Mesenchymal stem cell (in vitro differentiated cells and primary cell): ENCODE results near the gene OR52E5.

Source experiments
- DNase-seq: peaks from one replicate; pipeline ENCODE4 v3.0.0-alpha.2; 2013
- H2AFZ ChIP-seq: one replicate; pipeline ENCODE4 v1.6.1; 2013; ENCODE audit warnings: low read depth, mild to moderate bottlenecking, control low read depth, inconsistent platforms, low read length, moderate library complexity
- H2AK5ac ChIP-seq: 2 replicates; pipeline ENCODE4 v1.6.1; 2013; ENCODE audit warnings: low read length, moderate library complexity, mild to moderate bottlenecking, inconsistent platforms; ENCODE audit not compliant: severe bottlenecking
- H2BK120ac ChIP-seq: one replicate; pipeline ENCODE4 v1.6.1; 2013; ENCODE audit warnings: low read depth, mild to moderate bottlenecking, inconsistent platforms, low read length, moderate library complexity
- H2BK12ac ChIP-seq, 2 experiments: one replicate each; pipeline ENCODE4 v1.6.1; 2013; ENCODE audit warnings: inconsistent platforms in 2 of 2, low read length in 2 of 2, mild to moderate bottlenecking in 2 of 2, moderate library complexity in 2 of 2, control low read depth in 1 of 2
- H2BK15ac ChIP-seq: one replicate; pipeline ENCODE4 v1.6.1; 2013; ENCODE audit warnings: mild to moderate bottlenecking, low read depth, inconsistent platforms; ENCODE audit not compliant: poor library complexity, severe bottlenecking
- H2BK5ac ChIP-seq: 2 replicates; pipeline ENCODE4 v1.6.1; 2013; ENCODE audit warnings: low read depth, mild to moderate bottlenecking, low read length, control low read depth, inconsistent platforms; ENCODE audit not compliant: poor library complexity, severe bottlenecking
- H3K14ac ChIP-seq, 2 experiments: one replicate each; pipeline ENCODE4 v1.6.1; 2013; ENCODE audit warnings: inconsistent platforms in 2 of 2, low read length in 2 of 2, control low read depth in 1 of 2, mild to moderate bottlenecking in 1 of 2, moderate library complexity in 1 of 2
- H3K18ac ChIP-seq, 2 experiments: one replicate each; pipeline ENCODE4 v1.6.1; 2013; ENCODE audit warnings: inconsistent platforms in 2 of 2, low read length in 2 of 2, control low read depth in 1 of 2, low read depth in 1 of 2, mild to moderate bottlenecking in 1 of 2
- H3K23ac ChIP-seq, 2 experiments: one replicate each; pipeline ENCODE4 v1.6.1; 2013; ENCODE audit warnings: inconsistent platforms in 2 of 2, low read length in 2 of 2, mild to moderate bottlenecking in 2 of 2, moderate library complexity in 2 of 2, control low read depth in 1 of 2
- H3K27ac ChIP-seq: 2 replicates; pipeline ENCODE4 v1.5.1; 2013; ENCODE audit warnings: mild to moderate bottlenecking, moderate library complexity, low read length, control low read depth, inconsistent platforms; ENCODE audit not compliant: poor library complexity, severe bottlenecking
- H3K27me3 ChIP-seq, 2 experiments: 2 replicates each; pipeline versions ENCODE4 v1.6.1 to v1.7.0; 2013; ENCODE audit warnings: low read length in 2 of 2, mild to moderate bottlenecking in 2 of 2, moderate library complexity in 2 of 2, control low read depth in 1 of 2, inconsistent platforms in 1 of 2; ENCODE audit not compliant: control insufficient read depth in 1 of 2, insufficient read depth in 1 of 2
- H3K36me3 ChIP-seq, 2 experiments: 2 replicates each; pipeline versions ENCODE4 v1.6.1 to v1.7.0; 2013; ENCODE audit warnings: low read length in 2 of 2, control low read depth in 1 of 2, inconsistent platforms in 1 of 2, low read depth in 1 of 2, mild to moderate bottlenecking in 1 of 2; ENCODE audit not compliant: insufficient read depth in 2 of 2, control insufficient read depth in 1 of 2
- H3K4ac ChIP-seq, 2 experiments: one replicate each; pipeline ENCODE4 v1.6.1; 2013; ENCODE audit warnings: inconsistent platforms in 2 of 2, low read length in 2 of 2, mild to moderate bottlenecking in 2 of 2, moderate library complexity in 2 of 2, control low read depth in 1 of 2, low read depth in 1 of 2
- H3K4me1 ChIP-seq: 2 replicates; pipeline ENCODE4 v1.6.1; 2013; ENCODE audit warnings: low read depth, low read length, control low read depth; ENCODE audit not compliant: control insufficient read depth, insufficient read depth
- H3K4me2 ChIP-seq: 2 replicates; pipeline ENCODE4 v1.6.1; 2013; ENCODE audit warnings: low read length, mild to moderate bottlenecking, inconsistent platforms; ENCODE audit not compliant: poor library complexity, severe bottlenecking
- H3K4me3 ChIP-seq, 2 experiments: 2 replicates each; pipeline versions ENCODE4 v1.5.1 to v1.7.0; 2013; ENCODE audit warnings: low read length in 2 of 2, mild to moderate bottlenecking in 2 of 2, control low read depth in 1 of 2, low read depth in 1 of 2; ENCODE audit not compliant: insufficient read depth in 1 of 2
- H3K79me1 ChIP-seq: replicated peaks from 2 replicates; pipeline ENCODE4 v1.6.1; 2013; ENCODE audit warnings: mild to moderate bottlenecking, control low read depth, low read length, inconsistent platforms; ENCODE audit not compliant: poor library complexity, severe bottlenecking
- H3K9ac ChIP-seq: 2 replicates; pipeline ENCODE4 v1.7.0; 2013; ENCODE audit warnings: mild to moderate bottlenecking, low read length, moderate library complexity
- H3K9me3 ChIP-seq: 2 replicates; pipeline ENCODE4 v1.7.0; 2013; ENCODE audit warnings: mild to moderate bottlenecking, low read length; ENCODE audit not compliant: control insufficient read depth
- H4K8ac ChIP-seq: one replicate; pipeline ENCODE4 v1.6.1; 2013; ENCODE audit warnings: inconsistent platforms, mild to moderate bottlenecking, low read length, moderate library complexity
- H4K91ac ChIP-seq: one replicate; pipeline ENCODE4 v1.6.1; 2013; ENCODE audit warnings: mild to moderate bottlenecking, low read length, inconsistent platforms
- WGBS: methylation state at CpG from one replicate; pipeline ENCODE4 v1.1.7; 2013; ENCODE audit warnings: mixed read lengths; 5-methylcytosine and 5-hydroxymethylcytosine counted together

Gene OR52E5

GRCh38 chr11:5937868-5938602 lies 45.0 kb downstream of the OR52E5 start:
- Histone ChIP-seq H3K4me1 (no peaks in the 10 kb centered on the region), H2AFZ (no peak overlapping the region), H3K23ac (no peak overlapping the region), H2BK15ac (no peak overlapping the region), H4K8ac (no peak overlapping the region), H3K4me2 (no peak overlapping the region), H2BK5ac (no peak overlapping the region), H3K27ac (no peak overlapping the region), H3K27me3 (no peaks in the 10 kb centered on the region), H4K91ac (no peak overlapping the region), H3K14ac (no peak overlapping the region), H3K4ac (no peak overlapping the region), H3K9me3 (no peaks in the 10 kb centered on the region), H3K36me3 (no peaks in the 10 kb centered on the region), H3K9ac (no peak overlapping the region), H2AK5ac (no peak overlapping the region), H3K4me3 (no peak overlapping the region), H2BK12ac (no peak overlapping the region), H2BK120ac (no peak overlapping the region), H3K18ac (no peak overlapping the region), H3K79me1 (no peaks in the 10 kb centered on the region)
- no peak for DNase-seq
- 92% methylated on average over 39 of the region's 39 CpGs for WGBS

DNA sequence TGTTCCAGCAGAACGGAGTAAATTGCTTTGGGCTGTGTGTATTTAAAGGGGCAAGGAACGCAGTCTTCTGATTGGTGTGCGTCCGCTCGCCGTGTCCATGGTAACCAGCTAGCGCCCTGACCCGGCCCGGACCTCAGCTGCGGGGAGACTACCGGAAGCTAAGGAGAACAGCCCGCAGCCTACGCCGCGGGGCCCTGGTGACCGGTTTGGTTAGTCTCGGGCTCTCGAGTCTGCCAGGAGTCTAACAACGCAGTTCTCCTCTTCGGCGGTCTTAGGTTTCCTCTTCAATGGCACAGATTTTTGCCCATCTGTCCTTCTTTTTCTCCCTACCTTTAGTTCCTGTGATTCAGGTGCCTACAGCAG lies 45.6 kb downstream of the OR52E5 start:
- H2BK12ac ChIP-seq: no peak overlapping the region
- H3K27me3 ChIP-seq: no peaks in the 10 kb centered on the region
- no peak overlapping the region for H3K23ac ChIP-seq
- H3K27ac ChIP-seq: no peak overlapping the region
- H3K4me1 ChIP-seq: no peaks in the 10 kb centered on the region
- no peak overlapping the region for H3K4ac ChIP-seq
- H3K4me2 ChIP-seq: no peak overlapping the region
- no peaks in the 10 kb centered on the region for H3K9me3 ChIP-seq
- H3K14ac ChIP-seq: no peak overlapping the region
- DNase-seq: no peak
- no peak overlapping the region for H3K9ac ChIP-seq
- no peak overlapping the region for H2AK5ac ChIP-seq
- H3K79me1 ChIP-seq: no peaks in the 10 kb centered on the region
- H3K4me3 ChIP-seq: no peak overlapping the region
- no peak overlapping the region for H4K8ac ChIP-seq
- H2BK5ac ChIP-seq: no peak overlapping the region
- H4K91ac ChIP-seq: no peak overlapping the region
- no peak overlapping the region for H2BK15ac ChIP-seq
- no peak overlapping the region for H2BK120ac ChIP-seq
- 80% methylated on average over 21 of the region's 21 CpGs for WGBS
- no peak overlapping the region for H2AFZ ChIP-seq
- H3K18ac ChIP-seq: no peak overlapping the region
- H3K36me3 ChIP-seq: no peaks in the 10 kb centered on the region

GRCh38 chr11:5940748-5941147 lies 47.7 kb downstream of the OR52E5 start:
- H3K9me3 ChIP-seq: no peaks in the 10 kb centered on the region
- 94% methylated on average over 2 of the region's 2 CpGs for WGBS

GRCh38 chr11:5941951-5942350 lies 48.9 kb downstream of the OR52E5 start, which contains the start of gene OR56A3:
OR56A3 (plus strand) TSS chr11:5942251; CDS start chr11:5947347, 5,096 bp downstream.
- Histone ChIP-seq H2BK120ac (no peak within 1 kb of the TSS), H2BK5ac (no peak within 1 kb of the TSS), H4K8ac (no peak within 1 kb of the TSS), H2AK5ac (no peak within 1 kb of the TSS), H3K79me1 (no peaks in the 10 kb centered on the region), H3K23ac (no peak within 1 kb of the TSS), H3K9ac (no peak within 1 kb of the TSS), H3K27ac (no peak within 1 kb of the TSS), H3K4me2 (no peak within 1 kb of the TSS), H4K91ac (no peak within 1 kb of the TSS), H3K18ac (no peak within 1 kb of the TSS), H3K36me3 (no peaks in the 10 kb centered on the region), H3K4me3 (no peak within 1 kb of the TSS), H3K4ac (no peak within 1 kb of the TSS), H2BK15ac (no peak within 1 kb of the TSS), H2BK12ac (no peak within 1 kb of the TSS), H3K9me3 (no peaks in the 10 kb centered on the region), H3K27me3 (no peaks in the 10 kb centered on the region), H3K14ac (no peak within 1 kb of the TSS), H2AFZ (no peak within 1 kb of the TSS), H3K4me1 (no peaks in the 10 kb centered on the region)
- no peak for DNase-seq
- 73% methylated on average over 3 of the region's 3 CpGs for WGBS

More at GRCh38 chr11:5940748-5941147, 47.7 kb downstream of the OR52E5 start:
- no peak overlapping the region for H2BK5ac ChIP-seq
- no peak overlapping the region for H3K4me3 ChIP-seq
- no peak overlapping the region for H3K23ac ChIP-seq
- no peak overlapping the region for H2AFZ ChIP-seq
- H3K9ac ChIP-seq: no peak overlapping the region
- H3K14ac ChIP-seq: no peak overlapping the region
- H3K27me3 ChIP-seq: no peaks in the 10 kb centered on the region
- no peaks in the 10 kb centered on the region for H3K36me3 ChIP-seq
- H3K18ac ChIP-seq: no peak overlapping the region
- H3K4me1 ChIP-seq: no peaks in the 10 kb centered on the region
- DNase-seq: no peak
- no peak overlapping the region for H3K27ac ChIP-seq
- H2BK12ac ChIP-seq: no peak overlapping the region
- H2BK120ac ChIP-seq: no peak overlapping the region
- no peak overlapping the region for H2AK5ac ChIP-seq
- no peak overlapping the region for H3K4me2 ChIP-seq
- H3K79me1 ChIP-seq: no peaks in the 10 kb centered on the region
- no peak overlapping the region for H4K91ac ChIP-seq
- no peak overlapping the region for H4K8ac ChIP-seq
- no peak overlapping the region for H3K4ac ChIP-seq
- H2BK15ac ChIP-seq: no peak overlapping the region
